ENCODE measurements around the gene TBL3. TPM values are rescaled to one million over a fixed set of nuclear protein-coding genes. Genes with fewer than 3 reads are reported as not detected.
A peak's percentile ranks its signal among the peaks of the same experiment; 100 is the strongest.

Gene TBL3
- total RNA-seq, 6 experiments from 2014 or later: 15.8 to 42.4 (median 18.1) TPM

DNA sequence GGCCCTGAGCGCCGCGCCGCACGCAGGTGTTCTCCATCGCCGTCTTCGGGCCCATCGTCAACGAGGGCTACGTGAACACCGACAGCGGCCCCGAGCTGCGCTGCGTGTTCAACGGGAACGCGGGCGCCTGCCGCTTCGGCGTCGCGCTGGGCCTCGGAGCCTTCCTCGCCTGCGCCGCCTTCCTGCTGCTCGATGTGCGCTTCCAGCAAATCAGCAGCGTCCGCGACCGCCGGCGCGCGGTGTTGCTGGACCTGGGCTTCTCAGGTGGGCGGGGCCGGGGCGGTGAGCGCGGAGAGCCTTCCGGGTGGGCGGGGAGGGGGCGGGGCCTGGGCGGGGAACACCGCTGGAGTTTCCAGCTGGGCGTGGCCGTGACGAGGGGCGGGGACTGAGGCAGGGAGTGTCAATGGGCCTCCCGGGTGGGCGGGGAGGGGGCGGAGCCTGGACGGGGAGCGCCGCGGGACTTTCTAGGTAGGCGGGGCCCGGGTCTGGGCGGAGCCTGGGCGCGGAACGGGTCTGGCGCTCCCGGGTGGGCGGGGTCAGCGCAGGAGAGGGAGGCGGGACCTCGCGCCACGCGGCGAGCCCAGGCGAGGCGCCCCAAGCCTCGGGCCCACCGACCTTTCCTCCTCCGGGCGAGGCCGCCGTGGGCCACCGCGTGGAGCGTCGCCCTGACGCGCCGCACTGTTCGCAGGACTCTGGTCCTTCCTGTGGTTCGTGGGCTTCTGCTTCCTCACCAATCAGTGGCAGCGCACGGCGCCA is 20.3 kb downstream of the TBL3 start:
- Histone ChIP-seq H3K36me3 (peaks cover 0 to under 1% (median 0%) of the 10 kb centered on the region in 4 donors), H3K27me3 (peaks cover 0 to 7% of the 10 kb centered on the region in 2 donors), H3K9me3 (no peaks in the 10 kb centered on the region), H3K27ac (no peak overlapping the region), H3K4me3 (peak overlapping the region; percentile 18 to 42 (median 18)), H3K4me1 (peaks cover 0 to 18% (median 3%) of the 10 kb centered on the region in 4 donors)
- TF ChIP-seq, protein P1, sequence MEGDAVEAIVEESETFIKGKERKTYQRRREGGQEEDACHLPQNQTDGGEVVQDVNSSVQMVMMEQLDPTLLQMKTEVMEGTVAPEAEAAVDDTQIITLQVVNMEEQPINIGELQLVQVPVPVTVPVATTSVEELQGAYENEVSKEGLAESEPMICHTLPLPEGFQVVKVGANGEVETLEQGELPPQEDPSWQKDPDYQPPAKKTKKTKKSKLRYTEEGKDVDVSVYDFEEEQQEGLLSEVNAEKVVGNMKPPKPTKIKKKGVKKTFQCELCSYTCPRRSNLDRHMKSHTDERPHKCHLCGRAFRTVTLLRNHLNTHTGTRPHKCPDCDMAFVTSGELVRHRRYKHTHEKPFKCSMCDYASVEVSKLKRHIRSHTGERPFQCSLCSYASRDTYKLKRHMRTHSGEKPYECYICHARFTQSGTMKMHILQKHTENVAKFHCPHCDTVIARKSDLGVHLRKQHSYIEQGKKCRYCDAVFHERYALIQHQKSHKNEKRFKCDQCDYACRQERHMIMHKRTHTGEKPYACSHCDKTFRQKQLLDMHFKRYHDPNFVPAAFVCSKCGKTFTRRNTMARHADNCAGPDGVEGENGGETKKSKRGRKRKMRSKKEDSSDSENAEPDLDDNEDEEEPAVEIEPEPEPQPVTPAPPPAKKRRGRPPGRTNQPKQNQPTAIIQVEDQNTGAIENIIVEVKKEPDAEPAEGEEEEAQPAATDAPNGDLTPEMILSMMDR (IDR thresholded peaks at IDR 0.05): no peak
- peak; percentile 20 for TF ChIP-seq POLR2A (IDR thresholded peaks at IDR 0.05)
- 51% methylated on average over 10 of the region's 96 CpGs for WGBS (ENCODE audit: insufficient coverage, low coverage, low lambda C conversion rate, missing lambda C conversion rate)
- DNase-seq (peak; percentile 91 to 97 (median 97)), ATAC-seq (peak; percentile 77 to 89 (median 83))
- intact Hi-C loops (cut with DNase I): no loop called here

DNA sequence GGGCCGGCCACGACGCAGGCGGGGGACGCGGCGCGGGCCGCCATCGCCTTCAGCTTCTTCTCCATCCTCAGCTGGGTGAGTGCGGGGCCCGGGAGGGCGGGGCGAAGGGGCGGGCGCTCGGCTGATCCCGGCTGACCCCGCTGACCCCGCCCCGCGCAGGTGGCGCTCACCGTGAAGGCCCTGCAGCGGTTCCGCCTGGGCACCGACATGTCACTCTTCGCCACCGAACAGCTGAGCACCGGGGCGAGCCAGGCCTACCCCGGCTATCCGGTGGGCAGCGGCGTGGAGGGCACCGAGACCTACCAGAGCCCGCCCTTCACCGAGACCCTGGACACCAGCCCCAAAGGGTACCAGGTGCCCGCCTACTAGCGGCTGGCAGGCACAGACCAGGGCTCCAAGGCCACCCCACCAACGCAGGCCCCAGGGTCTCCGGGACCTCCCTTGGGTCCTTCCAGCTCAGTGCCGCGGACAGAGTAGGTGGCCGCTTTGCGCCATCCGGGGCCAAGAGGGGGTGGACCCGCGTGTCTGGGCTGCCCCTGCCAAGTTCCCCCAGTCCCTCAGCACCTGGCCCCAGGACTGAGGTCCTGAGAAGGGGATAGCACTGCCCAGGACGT is 21.0 kb downstream of the TBL3 start:
- Histone ChIP-seq H3K9me3 (no peaks in the 10 kb centered on the region), H3K27me3 (peaks cover 0 to 7% of the 10 kb centered on the region in 2 donors), H3K36me3 (peaks cover 0 to 5% (median 0%) of the 10 kb centered on the region in 4 donors), H3K27ac (no peak overlapping the region), H3K4me1 (peaks cover 0 to 18% (median 3%) of the 10 kb centered on the region in 4 donors), H3K4me3 (no peak overlapping the region)
- DNase-seq: peak in 1 of 3 donors; percentile 53
- no peak for TF ChIP-seq POLR2A (IDR thresholded peaks at IDR 0.05)
- TF ChIP-seq, protein P1 (IDR thresholded peaks at IDR 0.05): no peak
- intact Hi-C loops (cut with DNase I): no loop called here
- no peak for ATAC-seq
- 93% methylated on average over 3 of the region's 50 CpGs for WGBS (ENCODE audit: insufficient coverage, low coverage, low lambda C conversion rate, missing lambda C conversion rate)

DNA sequence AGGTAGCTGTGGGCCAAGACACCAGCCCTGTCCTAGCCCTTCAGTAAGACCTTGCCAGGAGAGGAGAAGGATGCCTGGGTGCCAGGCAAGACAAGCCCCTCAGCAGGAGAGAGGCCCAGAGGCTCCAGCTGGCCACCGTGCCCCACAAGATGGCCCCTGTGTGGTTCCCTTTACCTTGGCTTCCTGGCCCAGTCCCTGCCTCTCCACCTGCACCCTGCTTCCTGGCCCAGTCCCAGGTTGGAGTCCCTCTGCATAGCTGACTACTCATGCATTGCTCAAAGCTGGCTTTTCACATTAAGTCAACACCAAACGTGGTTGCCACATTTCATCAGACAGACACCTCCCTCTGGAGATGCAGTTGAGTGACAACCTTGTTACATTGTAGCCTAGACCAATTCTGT is 21.9 kb downstream of the TBL3 start:
- Histone ChIP-seq H3K4me3 (no peak overlapping the region), H3K4me1 (peaks cover 0 to 18% (median 3%) of the 10 kb centered on the region in 4 donors), H3K36me3 (peaks cover 0 to 14% (median 3%) of the 10 kb centered on the region in 4 donors), H3K27me3 (peaks cover 0 to 7% of the 10 kb centered on the region in 2 donors), H3K27ac (no peak overlapping the region), H3K9me3 (no peaks in the 10 kb centered on the region)
- 8% methylated on average over 1 of the region's 2 CpGs for WGBS (ENCODE audit: insufficient coverage, low coverage, low lambda C conversion rate, missing lambda C conversion rate)
- intact Hi-C loops (cut with DNase I): no loop called here
- TF ChIP-seq, protein P1 (IDR thresholded peaks at IDR 0.05): no peak
- no peak for TF ChIP-seq POLR2A (IDR thresholded peaks at IDR 0.05)
- ATAC-seq: peak; percentile 29 to 64 (median 55)
- peak; percentile 80 to 82 (median 81) for DNase-seq

DNA sequence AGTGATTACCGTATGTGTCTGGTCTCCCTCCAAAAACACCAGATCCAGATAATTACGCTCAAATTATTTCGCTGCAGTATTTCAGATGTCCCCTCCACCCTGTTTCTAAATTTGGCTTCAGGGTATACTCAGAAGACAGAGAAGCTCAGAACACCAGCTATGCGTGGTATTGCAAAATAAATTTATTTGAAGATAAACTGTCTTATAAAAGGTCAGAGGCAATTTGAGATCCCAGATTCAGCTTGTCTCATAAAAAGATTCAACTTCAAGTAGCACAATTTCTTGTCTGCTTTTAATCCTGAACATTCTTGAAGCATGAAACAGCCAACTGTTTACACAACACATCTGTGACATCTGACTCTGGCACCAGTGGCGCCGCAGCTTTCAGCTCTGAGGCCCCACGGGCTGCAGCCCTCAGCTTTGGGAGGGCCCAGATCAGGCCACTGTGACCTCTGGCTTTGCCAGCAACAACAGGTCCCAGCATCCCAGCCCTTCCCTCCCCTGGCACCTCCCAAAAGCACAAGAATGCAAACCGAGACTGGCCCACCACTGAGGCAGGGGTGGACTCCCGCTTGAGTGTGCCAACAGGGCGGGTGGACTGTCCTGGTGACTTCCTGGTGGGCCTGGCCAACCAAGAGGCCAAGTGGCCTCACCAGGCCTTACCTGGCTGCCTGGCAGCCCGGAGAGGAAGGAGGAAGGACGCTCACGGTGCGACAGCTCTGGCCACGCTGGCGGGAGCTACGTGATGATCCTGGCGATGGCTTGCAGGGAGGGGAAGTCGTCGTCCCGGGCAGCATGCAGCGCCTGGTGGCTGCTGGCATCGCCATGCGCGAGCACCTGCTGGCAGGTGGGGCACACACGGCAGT is 25.9 kb downstream of the TBL3 start:
- no peak for TF ChIP-seq POLR2A (IDR thresholded peaks at IDR 0.05)
- TF ChIP-seq, protein P1 (IDR thresholded peaks at IDR 0.05): no peak
- H3K9me3 ChIP-seq: no peaks in the 10 kb centered on the region
- no peaks in the 10 kb centered on the region for H3K27me3 ChIP-seq
- no peak overlapping the region for H3K27ac ChIP-seq
- 78% methylated on average over 6 of the region's 26 CpGs for WGBS (ENCODE audit: insufficient coverage, low coverage, low lambda C conversion rate, missing lambda C conversion rate)
- ATAC-seq (no peak), DNase-seq (no peak)
- peaks cover 0 to 8% (median 0%) of the 10 kb centered on the region in 4 donors for H3K4me1 ChIP-seq
- no peak overlapping the region for H3K4me3 ChIP-seq
- peaks cover 8 to 50% (median 21%) of the 10 kb centered on the region in 4 donors for H3K36me3 ChIP-seq
- intact Hi-C loops (cut with DNase I): no loop called here

Data from right lobe of liver (tissue), 6 donors.